ENCODE results near the gene GALNT9.
A peak's percentile ranks its signal among the peaks of the same experiment; 100 is the strongest.
"Not testable (repeated sequence)": the region's sequence is repeated elsewhere in the genome, so short reads cannot be mapped to it uniquely, and the experiment has no call there.

The GALNT9 gene

GRCh38 chr12:132329036-132329719, at the start of gene GALNT9:
Gene GALNT9, minus strand, starts transcription at chr12:132329589. Its CDS starts 386 bp downstream, at chr12:132329203.
- DNase-seq (ENCODE audit: low spot score): peak; percentile 42

- not testable (repeated sequence) for DNase-seq (ENCODE audit: low spot score)
Measured at GRCh38 chr12:132379057-132379456, 49.7 kb upstream of the GALNT9 start.

GRCh38 chr12:132377147-132377546, 47.8 kb upstream of the GALNT9 start:
- DNase-seq (ENCODE audit: low spot score): no peak

- DNase-seq (ENCODE audit: low spot score): no peak
Measured at GRCh38 chr12:132376464-132376830, 47.1 kb upstream of the GALNT9 start.

- no peak for DNase-seq (ENCODE audit: low spot score)
Measured at GRCh38 chr12:132375747-132376463, 46.5 kb upstream of the GALNT9 start.

- DNase-seq (ENCODE audit: low spot score): no peak
Measured at GRCh38 chr12:132374612-132375445, 45.4 kb upstream of the GALNT9 start.

GRCh38 chr12:132373901-132374611, 44.7 kb upstream of the GALNT9 start:
- peak; percentile 55 for DNase-seq (ENCODE audit: low spot score)

- no peak for DNase-seq (ENCODE audit: low spot score)
Measured at GRCh38 chr12:132367852-132368251, 38.5 kb upstream of the GALNT9 start.

- no peak for DNase-seq (ENCODE audit: low spot score)
Measured at GRCh38 chr12:132367071-132367851, 37.9 kb upstream of the GALNT9 start.

- DNase-seq (ENCODE audit: low spot score): no peak
Measured at GRCh38 chr12:132366341-132366861, 37.0 kb upstream of the GALNT9 start.

GRCh38 chr12:132365226-132365625, 35.8 kb upstream of the GALNT9 start:
- DNase-seq (ENCODE audit: low spot score): no peak

GRCh38 chr12:132364348-132364902, 35.0 kb upstream of the GALNT9 start:
- no peak for DNase-seq (ENCODE audit: low spot score)

GRCh38 chr12:132363661-132364347, 34.4 kb upstream of the GALNT9 start:
- DNase-seq (ENCODE audit: low spot score): no peak

- no peak for DNase-seq (ENCODE audit: low spot score)
Measured at GRCh38 chr12:132362996-132363660, 33.7 kb upstream of the GALNT9 start.

GRCh38 chr12:132360906-132361777, 31.8 kb upstream of the GALNT9 start:
- DNase-seq (ENCODE audit: low spot score): no peak

GRCh38 chr12:132360410-132360809, 31.0 kb upstream of the GALNT9 start:
- DNase-seq (ENCODE audit: low spot score): no peak

GRCh38 chr12:132359971-132360370, 30.6 kb upstream of the GALNT9 start:
- DNase-seq (ENCODE audit: low spot score): no peak

- no peak for DNase-seq (ENCODE audit: low spot score)
Measured at GRCh38 chr12:132359551-132359950, 30.2 kb upstream of the GALNT9 start.
